Suprapubic skin (tissue), 3 donors: ENCODE data around the gene MYLK3.

Source experiments
- POLR2A ChIP-seq, 2 donors: fragments of 450-650 bp; IDR thresholded peaks; one replicate each; pipeline ENCODE4 v1.6.1; 2017; ENCODE audit warnings: antibody characterized with exemption in 2 of 2, mild to moderate bottlenecking in 2 of 2, moderate library complexity in 2 of 2
- TF ChIP-seq, protein P1 (sequence below), 2 donors: fragments of 200-600 bp in 1 of 2; fragments of 450-650 bp in 1 of 2; sonication (generic) in 1 of 2; IDR thresholded peaks; one replicate each; pipeline ENCODE4 v1.5.1; 2016 to 2019; ENCODE audit warnings: antibody characterized with exemption in 2 of 2, mild to moderate bottlenecking in 1 of 2, moderate library complexity in 1 of 2

DNA sequence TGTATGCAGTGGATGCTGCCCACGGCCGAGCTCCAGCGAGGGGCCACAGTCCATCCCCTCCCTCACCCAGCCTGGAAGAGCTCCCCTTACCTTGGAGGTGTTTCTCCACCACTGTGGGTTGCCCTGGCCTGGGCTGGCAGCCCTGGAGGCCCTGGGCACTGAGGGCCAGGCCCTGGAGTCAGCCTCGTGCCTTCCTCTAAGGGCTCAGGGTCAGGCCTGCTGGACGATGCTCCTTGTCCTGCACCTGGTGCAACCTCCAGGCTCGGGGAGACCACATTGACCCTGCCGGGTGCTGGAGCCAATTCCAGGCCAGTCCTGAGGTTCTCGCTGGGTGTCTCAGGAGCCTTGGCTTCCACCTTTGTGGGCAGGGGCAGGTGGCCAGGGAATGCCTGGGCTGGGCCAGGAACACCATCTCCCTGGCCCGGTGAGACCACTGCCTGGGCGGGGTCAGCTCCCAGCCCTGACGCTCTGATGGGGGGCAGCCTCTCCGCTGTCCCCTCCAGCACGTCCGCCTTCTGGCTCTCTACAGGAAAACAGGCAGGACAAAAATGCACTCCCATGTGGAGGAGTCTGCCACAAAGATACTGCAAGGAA is 10.4 kb downstream of the MYLK3 start:
- TF ChIP-seq, protein P1, sequence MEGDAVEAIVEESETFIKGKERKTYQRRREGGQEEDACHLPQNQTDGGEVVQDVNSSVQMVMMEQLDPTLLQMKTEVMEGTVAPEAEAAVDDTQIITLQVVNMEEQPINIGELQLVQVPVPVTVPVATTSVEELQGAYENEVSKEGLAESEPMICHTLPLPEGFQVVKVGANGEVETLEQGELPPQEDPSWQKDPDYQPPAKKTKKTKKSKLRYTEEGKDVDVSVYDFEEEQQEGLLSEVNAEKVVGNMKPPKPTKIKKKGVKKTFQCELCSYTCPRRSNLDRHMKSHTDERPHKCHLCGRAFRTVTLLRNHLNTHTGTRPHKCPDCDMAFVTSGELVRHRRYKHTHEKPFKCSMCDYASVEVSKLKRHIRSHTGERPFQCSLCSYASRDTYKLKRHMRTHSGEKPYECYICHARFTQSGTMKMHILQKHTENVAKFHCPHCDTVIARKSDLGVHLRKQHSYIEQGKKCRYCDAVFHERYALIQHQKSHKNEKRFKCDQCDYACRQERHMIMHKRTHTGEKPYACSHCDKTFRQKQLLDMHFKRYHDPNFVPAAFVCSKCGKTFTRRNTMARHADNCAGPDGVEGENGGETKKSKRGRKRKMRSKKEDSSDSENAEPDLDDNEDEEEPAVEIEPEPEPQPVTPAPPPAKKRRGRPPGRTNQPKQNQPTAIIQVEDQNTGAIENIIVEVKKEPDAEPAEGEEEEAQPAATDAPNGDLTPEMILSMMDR (IDR thresholded peaks at IDR 0.05) = no peak
- no peak for TF ChIP-seq POLR2A (IDR thresholded peaks at IDR 0.05)
